LHCN-M2 (cell line): ENCODE data around the gene ABHD2. TPM values are rescaled to one million over a fixed set of nuclear protein-coding genes. Genes with fewer than 3 reads are reported as not detected.
"Not testable (repeated sequence)": the region's sequence is repeated elsewhere in the genome, so short reads cannot be mapped to it uniquely, and the experiment has no call there.

Source experiments
- DNase-seq: peaks from one replicate; pipeline ENCODE4 v3.0.0-alpha.2; 2012; ENCODE audit warnings: low read depth
- total RNA-seq: library from RNA; depleted of rRNA; stranded (reverse); fragments of >200 nt; gene quantifications from 2 replicates; pipeline ENCODE4 v1.2.3, GENCODE V29; 2014

ABHD2 gene
- total RNA-seq, 1 experiment from 2014 or later = 95.9 TPM

DNA sequence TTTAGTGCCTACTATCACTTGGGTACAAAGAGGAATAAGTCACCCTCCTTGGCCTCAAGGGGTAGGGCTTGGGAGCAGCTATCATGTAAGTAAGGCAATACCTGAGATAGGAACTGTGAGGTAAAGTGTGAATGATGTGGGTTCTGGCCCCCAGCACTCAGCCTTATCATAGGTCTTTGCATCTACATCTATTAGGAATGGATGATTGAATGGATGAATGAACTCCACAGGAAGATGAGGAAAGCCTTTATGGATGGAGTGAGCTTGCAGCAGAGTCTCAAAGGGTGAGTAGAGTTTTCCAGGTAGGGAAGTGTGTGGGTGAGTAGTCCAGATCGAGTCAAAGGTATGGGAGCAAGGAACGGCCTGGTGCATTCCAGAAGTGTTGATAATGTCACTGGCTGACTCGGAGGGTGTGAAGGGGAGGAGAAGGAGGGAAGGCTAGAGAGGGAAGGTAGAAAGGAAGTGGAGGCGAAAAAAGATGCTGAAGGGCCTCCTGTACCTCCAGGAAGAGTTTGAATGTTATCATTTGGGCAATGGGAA lies 13.1 kb upstream of the ABHD2 start:
- DNase-seq = no peak

GRCh38 chr15:89075846-89076245 lies 12.4 kb upstream of the ABHD2 start:
- no peak for DNase-seq

DNA sequence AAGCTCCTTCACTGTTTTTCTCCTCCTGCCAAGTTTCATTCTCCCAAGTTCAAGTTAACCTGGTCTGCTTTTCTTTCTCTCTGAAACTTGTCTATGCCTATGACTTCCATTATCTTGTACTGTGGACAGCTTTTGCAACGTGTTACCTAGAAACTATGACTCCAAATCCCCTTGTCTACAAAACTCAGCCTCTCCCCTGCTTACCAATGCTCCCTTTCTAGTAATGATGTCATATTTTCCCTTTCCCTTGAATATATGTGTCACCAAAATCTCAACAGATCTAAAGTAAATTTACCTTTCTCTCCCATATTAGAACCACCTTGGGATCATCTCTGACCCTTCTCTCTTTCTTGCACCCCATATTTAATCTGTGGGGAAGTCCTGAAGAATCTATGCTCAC lies 10.5 kb upstream of the ABHD2 start:
- DNase-seq = no peak

DNA sequence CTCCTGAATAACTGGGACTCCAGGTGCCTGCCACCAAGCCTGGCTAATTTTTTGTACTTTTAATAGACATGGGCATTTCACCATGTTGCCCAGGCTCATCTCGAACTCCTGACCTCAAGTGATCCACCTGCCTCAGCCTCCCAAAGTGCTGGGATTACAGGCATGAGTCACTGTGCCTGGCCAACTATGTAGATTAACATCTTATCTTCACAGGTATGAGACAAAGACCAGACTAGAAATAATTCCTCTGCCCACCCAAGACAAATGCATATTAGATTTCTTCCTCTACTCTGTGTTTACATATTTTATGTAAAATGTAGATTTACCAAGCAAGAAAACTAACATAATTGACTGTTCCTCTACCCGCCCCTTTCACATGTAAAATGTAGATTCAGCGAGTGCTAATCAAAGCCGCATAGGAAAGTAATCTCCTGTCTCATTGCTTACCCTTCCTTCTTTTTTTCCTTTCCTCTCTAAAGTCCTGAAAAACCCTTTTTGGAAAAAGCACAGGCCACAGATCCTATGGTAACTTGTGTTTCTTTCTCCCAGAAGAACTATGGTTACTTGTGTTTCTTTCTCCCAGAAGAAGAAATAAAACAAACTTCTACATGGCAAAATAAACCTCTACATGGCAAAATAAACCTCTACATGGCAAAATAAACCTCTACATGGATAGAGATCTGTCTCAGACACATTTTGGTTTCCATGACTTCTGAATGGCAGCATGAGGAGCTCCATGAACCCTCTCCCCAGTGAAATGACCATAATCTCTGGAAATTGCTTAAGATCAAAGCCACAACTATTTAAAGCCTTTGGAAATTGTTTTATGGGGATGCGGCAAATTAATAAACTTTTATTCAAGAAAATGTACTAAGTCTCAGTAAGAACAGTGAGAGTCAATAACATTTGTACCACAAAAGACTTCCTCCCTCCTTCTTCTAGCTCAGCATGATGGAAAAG lies 9.1 kb upstream of the ABHD2 start:
- no peak for DNase-seq

- no peak for DNase-seq
Observed at GRCh38 chr15:89081878-89082277, 6.4 kb upstream of the ABHD2 start.

GRCh38 chr15:89083246-89083645 lies 5.0 kb upstream of the ABHD2 start:
- DNase-seq = no peak

- no peak for DNase-seq
Observed at GRCh38 chr15:89085289-89085926, 2.8 kb upstream of the ABHD2 start.

DNA sequence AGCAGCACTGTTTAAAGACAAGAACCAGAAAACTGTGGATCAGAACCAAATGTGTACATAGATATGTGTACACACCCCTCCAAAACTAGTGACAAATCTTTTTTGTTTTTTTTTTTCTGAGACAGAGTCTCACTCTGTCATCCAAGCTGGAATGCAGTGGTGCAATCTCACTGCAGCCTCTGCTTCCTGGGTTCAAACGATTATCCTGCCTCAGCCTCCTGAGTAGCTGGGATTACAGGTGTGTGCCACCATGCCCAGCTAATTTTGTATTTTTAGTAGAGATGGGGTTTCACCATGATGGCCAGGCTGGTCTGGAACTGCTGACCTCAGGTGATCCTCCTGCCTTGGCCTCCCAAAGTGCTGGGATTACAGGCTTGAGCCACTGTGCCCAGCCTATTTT lies 2.3 kb upstream of the ABHD2 start:
- not testable (repeated sequence) for DNase-seq

- not testable (repeated sequence) for DNase-seq
Observed at GRCh38 chr15:89086390-89086789, 1.9 kb upstream of the ABHD2 start.

DNA sequence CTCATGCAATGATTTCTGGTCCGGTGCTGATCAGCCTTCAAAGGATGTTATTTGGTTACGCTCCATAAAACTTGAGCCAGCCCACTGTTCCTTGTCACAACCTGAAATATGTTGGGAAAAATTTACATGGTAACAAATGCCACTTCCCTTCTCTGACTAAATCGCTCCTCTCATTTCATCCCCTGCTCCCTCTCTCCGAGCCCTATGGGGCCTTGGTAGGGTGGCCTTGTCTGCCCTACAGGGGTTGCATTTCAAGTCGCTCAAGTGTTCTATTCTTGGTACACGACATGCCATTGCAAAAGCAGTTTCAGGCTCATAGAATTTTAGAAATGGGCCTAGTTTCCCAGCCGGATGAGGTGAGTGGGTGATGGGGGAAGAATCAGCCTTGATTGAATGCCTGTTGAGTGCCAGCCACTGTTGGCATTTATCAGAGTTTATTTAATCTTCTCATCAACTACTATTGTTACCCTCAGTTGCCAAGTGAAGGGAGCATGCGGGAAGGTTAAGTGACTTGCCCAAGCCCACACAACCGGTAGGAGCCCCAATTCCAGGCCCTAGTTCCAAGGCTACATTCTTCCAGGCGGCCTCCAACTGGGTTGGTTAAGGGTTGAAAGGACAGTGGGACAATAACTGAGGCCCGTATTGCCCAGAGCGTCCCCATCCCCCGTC lies 961 bp upstream of the ABHD2 start:
- no peak for DNase-seq

DNA sequence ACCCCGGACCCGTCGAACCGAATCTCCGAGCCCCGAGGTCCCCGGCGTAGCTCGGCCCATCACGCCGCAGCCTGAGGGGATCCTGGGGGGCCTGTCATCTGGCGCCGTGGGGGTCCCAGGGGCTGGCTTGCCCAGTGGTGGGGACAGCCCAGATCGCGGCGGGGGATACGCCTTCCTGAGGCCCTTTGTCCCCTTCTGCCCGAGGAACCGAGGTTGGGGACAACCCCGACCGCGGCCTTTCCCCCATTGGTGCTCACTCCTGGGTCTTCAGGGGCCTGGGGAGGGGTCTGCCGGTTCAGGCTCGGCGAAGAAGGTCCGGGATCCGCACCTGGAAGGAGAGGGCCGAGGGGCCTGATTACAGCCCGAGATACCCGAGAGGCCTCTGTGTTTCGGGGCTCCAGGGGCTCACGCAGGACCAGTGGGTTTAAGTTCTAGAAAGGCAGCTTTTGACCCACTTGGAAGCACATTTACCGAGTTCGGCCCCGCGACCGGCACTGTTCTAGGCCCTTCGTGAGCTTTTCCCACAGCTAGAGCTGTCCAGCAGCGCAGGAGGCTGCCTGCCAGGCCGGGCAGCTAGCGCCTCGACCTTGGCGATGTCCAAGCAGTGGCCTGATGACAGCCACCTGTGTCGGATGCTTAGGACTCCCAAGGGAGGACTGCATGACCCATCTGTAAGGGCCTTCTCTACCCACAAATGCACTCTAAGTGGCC lies 504 bp downstream of the ABHD2 start:
- DNase-seq = peak; percentile 38

DNA sequence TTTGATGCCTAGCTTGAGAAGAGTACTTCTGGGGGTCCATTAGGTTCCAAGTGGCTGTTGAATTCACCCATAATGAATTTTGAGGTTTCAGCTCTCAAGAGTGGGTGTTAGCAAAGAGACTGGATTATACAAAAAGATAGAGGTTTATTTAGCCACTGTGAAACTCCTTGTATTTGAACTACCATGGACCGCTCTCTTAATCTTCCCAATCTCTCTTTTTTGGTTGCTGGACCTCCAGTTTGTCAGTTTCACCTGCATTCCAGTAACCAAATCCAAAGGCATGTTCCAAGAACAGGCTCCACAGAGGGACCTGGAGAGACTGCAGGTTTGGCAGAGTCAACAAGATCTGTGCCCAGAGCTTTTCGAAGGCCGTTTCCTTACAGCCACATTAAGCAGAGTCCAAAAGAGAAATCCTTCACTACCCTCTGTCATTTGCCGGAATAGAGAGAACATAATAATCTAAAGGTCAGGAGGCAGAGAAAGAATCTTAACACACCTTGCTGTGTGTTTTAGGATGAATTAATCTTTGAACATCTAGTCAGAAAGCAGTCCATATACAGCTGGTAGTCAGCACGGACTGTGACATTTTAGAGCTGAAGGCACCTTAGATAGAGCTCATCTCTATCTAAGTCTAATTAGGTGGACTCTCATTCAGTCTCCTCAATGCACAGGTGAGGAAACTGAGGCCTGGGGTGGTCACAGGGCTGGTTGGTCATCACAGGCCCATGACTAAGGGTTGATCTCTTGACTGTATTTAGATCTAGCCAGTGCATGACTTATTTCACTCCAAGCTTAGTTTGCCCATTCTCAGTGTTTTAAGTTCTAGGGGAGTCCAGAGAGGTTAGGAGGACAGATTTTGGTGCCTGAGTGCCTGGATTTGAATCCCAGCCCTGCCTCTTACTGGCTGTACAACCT lies 1.3 kb downstream of the ABHD2 start:
- DNase-seq = no peak

- DNase-seq = peak; percentile 89
Observed at GRCh38 chr15:89090791-89091626, 2.8 kb downstream of the ABHD2 start.

- no peak for DNase-seq
Observed at GRCh38 chr15:89091627-89092220, 3.5 kb downstream of the ABHD2 start.

GRCh38 chr15:89093509-89093908 lies 5.3 kb downstream of the ABHD2 start:
- DNase-seq = no peak

- no peak for DNase-seq
Observed at GRCh38 chr15:89095073-89095472, 6.8 kb downstream of the ABHD2 start.

GRCh38 chr15:89095556-89095955 lies 7.3 kb downstream of the ABHD2 start:
- DNase-seq = no peak

DNA sequence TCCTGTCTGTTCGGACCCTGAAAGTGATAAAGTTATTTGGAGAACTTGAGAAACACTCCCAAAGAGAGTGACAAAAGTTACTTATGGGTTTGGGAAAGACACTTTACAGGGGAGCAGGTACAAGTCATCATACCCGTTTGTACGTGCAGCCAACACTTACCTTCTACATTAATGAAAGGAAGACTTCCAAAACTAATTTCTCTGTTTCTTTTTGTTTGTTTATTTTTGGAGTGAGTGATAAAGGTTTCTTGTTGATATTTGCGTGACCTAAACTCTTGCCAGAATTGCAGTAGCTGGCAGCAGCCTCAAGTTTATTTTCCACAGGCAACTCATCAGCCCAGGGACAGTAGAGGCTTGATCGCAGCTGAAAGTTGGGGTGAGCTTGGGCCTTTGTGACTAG lies 8.4 kb downstream of the ABHD2 start:
- no peak for DNase-seq

- DNase-seq = no peak
Observed at GRCh38 chr15:89097313-89097712, 9.1 kb downstream of the ABHD2 start.
